ENCODE results near the gene TPRA1.

DNA sequence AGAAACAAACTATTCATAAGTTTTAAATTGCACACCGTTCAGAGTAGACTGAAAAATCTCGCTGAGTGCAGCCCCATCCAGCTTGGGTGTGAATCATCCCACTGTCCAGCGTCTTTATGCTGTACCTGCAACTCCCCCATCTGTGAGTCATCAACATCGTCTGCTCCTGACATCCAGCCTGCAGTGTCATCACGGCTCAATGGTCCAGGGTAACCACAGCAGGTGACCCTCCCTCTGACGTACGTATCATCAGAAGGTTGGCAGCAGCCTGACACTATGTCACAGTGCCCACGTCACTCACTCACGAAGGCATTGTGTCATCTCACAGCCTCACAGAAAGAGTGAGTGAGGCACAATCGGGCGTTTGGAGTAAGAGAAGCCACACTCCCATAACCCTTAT, 65.2 kb downstream of the TPRA1 start:
- TF ChIP-seq CHD2 (IDR thresholded peaks at IDR 0.05; ENCODE audit: low read length, partially characterized antibody), result no peak
- TF ChIP-seq HEYL (CRISPR knock-in tag; IDR thresholded peaks at IDR 0.05), result no peak
- TF ChIP-seq, protein P1, sequence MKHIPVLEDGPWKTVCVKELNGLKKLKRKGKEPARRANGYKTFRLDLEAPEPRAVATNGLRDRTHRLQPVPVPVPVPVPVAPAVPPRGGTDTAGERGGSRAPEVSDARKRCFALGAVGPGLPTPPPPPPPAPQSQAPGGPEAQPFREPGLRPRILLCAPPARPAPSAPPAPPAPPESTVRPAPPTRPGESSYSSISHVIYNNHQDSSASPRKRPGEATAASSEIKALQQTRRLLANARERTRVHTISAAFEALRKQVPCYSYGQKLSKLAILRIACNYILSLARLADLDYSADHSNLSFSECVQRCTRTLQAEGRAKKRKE (CRISPR knock-in tag; IDR thresholded peaks at IDR 0.05; ENCODE audit: low read depth), result no peak
- TF ChIP-seq FOSB (CRISPR knock-in tag; IDR thresholded peaks at IDR 0.05), result no peak

Data from A549 (cell line).